Stimulated activated CD4-positive, alpha-beta T cell treated with anti-CD3 and anti-CD28 coated beads, Interleukin-2, amount 100 ng/mL, for 4 hours (primary cell): ENCODE results near the gene AP4E1.
"Not testable (repeated sequence)": the region's sequence is repeated elsewhere in the genome, so short reads cannot be mapped to it uniquely, and the experiment has no call there.

Source experiments
- DNase-seq: peaks from one replicate; pipeline ENCODE4 v3.0.0-alpha.2; 2020; ENCODE audit warnings: low read depth

The AP4E1 gene

GRCh38 chr15:50950745-50951144 is 42.3 kb downstream of the AP4E1 start:
- DNase-seq: not testable (repeated sequence)

GRCh38 chr15:50953302-50953701 is 44.8 kb downstream of the AP4E1 start:
- DNase-seq: no peak

DNA sequence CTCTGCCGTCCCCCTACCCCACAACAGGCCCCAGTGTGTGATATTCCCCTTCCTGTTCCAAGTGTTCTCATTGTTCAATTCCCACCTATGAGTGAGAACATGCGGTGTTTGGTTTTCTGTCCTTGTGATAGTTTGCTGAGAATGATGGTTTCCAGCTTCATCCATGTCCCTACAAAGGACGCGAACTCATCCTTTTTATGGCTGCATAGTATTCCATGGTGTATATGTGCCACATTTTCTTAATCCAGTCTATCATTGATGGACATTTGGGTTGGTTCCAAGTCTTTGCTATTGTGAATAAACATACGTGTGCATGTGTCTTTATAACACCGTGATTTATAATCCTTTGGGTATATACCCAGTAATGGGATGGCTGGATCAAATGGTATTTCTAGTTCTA is 46.4 kb downstream of the AP4E1 start:
- DNase-seq: not testable (repeated sequence)

DNA sequence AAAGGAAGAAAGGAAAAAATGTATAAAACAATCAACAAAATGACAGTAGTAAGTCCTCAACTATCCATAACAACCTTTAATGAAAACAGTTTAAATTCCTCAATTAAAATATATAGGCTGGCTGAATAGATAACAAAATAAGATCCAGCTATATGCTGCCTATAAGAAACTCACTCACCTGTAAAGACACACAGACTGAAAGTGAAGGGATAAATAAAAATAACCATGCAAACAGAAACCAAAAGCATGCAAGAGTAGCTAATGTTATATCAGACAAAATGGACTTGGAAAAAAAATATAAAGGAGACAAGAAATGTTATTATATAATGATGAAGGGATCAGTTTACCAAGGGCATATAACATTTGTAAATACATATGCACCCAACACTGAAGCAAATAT is 51.2 kb downstream of the AP4E1 start:
- no peak for DNase-seq

GRCh38 chr15:50964075-50964474 is 55.6 kb downstream of the AP4E1 start:
- DNase-seq: no peak

GRCh38 chr15:50968353-50968752 is 59.9 kb downstream of the AP4E1 start:
- no peak for DNase-seq

GRCh38 chr15:50970524-50970923 is 62.0 kb downstream of the AP4E1 start:
- no peak for DNase-seq

DNA sequence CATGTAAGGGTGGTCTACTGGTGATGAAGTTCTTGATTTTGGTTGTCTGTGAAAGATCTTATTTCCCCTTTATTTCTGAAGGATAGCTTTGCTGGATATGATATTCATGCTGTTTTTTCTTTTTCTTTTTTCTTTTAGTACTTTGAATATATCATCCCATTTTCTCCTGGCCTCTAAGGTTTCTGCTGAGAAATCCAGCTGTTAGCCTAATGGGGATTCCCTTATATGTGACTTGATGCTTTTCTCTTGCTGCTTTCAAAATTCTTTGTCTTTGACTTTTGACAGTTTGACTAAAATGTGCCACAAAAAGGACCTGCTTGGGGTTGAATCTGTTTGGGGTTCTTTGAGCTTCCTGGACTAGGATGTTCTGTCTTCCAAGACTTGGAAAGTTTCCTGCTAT is 62.6 kb downstream of the AP4E1 start:
- no peak for DNase-seq

GRCh38 chr15:50971542-50971941 is 63.1 kb downstream of the AP4E1 start:
- DNase-seq: no peak

DNA sequence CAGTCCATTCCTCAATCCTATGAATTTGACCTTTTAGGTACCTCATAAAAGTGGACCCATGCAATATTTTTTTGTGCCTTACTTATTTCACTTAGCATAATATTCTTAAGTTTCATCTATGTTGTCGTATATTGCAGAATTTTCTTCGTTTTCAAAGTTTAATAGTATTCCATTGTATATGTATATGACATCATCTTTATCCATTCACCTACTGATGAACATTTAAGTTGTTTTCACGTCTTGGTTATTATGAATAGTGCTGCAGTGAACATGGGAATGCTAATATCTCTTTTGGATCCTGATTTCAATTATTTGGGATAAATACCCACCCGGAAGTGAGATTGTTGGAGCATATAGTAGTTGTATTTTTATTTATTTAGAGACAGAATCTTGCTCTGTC is 65.1 kb downstream of the AP4E1 start:
- DNase-seq: no peak

GRCh38 chr15:50977162-50977561 is 68.7 kb downstream of the AP4E1 start:
- DNase-seq: no peak

- no peak for DNase-seq
Observed at GRCh38 chr15:50978580-50978979, 70.1 kb downstream of the AP4E1 start.

DNA sequence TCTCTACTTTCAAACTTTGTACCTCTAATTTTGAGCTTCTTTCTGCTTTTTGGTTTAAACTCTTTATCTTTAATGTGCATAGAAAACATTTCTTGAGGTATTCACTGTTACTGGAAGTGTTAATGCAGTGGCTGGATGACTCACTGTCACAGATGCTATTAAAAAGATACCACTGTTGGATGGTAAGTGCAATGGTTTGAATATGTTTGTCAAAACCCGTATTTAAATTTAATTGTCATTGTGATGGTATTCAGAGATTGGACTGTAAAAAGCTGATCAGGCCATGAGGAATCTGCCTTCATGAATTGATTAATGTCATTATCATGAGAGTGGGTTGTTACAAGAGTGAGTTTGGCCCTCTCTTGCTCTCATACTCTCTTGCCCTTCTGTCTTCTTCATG is 70.6 kb downstream of the AP4E1 start:
- no peak for DNase-seq

- no peak for DNase-seq
Observed at GRCh38 chr15:50993598-50993997, 85.1 kb downstream of the AP4E1 start.

DNA sequence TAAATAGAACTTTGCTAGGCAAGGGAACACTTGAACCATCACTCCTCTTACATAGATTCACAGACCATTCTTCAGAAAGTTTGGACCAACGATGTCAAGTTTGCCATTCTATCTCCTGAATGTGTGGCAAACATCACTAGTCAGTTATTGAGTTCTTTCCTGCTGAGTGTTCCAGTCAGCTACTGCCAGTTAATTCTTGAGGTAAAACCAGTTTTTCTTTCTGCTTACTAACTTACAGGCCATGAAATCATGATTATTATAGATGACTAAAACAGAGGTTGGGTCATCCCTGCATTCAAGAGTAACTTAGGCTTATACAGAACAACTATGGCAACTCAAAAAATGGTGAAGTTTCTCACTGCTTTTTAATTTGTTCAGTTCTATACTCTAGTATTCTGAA is 88.2 kb downstream of the AP4E1 start:
- DNase-seq: no peak

GRCh38 chr15:50997371-50998051 is 89.0 kb downstream of the AP4E1 start:
- DNase-seq: no peak

DNA sequence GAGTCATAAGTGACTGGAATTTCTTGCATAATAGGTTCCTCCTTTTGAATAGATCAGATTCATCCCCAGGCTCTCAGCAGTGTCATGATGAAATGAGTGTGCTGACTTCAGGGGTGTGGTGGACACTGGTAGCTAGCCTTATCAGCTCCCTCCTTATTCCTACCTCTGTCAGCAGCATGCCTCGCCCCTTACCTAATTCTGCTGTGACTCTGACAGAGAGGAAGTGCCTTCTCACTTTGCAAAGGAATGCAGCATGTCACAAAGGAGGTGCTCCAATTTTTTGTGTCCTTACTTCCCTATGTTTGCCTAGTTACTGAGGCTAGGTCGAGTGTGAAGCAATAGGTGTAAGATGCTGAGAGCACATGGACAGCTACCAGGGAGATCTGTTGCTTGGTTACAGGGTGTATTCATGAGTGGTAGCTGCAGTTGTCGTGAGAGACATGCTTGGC is 95.6 kb downstream of the AP4E1 start:
- DNase-seq: no peak

DNA sequence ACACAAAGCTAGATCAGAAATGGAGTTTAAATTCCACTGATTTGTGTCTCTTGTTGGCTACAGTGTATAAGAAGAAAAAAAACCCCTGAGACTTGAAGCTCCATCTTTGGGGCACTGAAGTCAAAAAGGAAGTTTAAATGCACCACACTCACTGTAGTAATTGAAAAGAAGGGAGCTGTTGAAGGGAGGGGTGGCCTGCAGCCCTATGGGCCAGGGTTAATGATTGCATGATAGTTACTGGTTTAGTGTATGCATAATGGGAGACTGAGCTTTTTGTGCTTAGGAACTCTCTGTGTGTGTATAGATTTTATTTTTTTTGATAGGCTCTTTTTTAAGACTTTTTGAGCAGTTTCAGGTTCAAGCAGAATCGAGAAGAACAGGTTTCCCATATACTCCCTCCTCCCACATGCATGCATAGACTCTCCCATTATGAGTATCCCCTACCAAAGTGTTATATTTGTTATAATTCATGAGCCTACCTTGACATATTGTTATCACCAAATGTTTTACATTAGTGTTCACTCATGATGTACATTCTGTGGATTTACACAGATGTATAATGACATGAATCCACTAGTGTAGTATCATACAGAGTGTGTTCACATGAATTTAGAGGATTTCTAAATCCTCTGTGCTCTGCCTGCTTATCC is 98.0 kb downstream of the AP4E1 start:
- DNase-seq: no peak

DNA sequence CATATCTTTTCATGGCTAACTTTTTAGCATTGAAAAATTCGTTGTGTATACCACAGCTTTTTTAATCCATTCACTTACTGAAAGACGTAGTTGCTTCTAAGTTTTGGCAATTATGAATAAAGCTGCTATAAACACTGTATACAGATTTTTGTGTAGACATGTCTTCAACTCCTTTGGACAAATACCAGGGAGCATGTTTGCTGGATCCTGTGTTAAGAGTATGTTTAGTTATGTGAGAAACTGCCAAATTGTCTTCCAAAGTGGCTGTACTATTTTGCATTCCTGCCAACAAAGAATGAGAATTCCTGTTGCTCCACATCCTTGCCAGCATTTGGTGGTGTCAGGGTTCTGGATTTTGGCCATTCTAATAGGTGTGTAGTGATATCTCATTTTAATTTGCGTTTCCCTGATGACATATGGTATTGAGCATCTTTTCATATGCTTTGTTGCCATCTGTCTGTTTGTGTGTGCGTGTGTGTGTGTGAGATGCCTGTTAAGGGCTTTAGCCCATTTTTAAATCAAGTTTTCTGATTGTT is 98.7 kb downstream of the AP4E1 start:
- DNase-seq: no peak

DNA sequence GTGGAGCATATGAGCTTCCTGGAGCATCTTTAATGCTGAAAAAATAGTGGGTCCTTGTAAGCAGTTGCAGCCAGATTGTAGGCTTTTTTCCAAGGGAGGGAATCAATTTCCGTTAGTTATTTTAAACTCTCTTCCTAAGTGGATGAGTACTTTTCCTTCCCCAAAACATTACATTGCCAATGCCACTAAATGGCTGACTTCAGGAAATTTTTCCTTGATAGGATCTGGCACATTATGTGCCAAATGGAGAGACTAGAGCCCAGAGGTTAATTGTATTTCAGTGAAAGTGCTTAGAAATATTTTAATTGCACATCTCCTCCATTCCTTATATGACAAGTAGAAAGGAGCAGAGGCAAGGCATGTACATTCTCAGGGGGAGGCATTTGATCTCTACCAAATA is 102.7 kb downstream of the AP4E1 start:
- DNase-seq: no peak

DNA sequence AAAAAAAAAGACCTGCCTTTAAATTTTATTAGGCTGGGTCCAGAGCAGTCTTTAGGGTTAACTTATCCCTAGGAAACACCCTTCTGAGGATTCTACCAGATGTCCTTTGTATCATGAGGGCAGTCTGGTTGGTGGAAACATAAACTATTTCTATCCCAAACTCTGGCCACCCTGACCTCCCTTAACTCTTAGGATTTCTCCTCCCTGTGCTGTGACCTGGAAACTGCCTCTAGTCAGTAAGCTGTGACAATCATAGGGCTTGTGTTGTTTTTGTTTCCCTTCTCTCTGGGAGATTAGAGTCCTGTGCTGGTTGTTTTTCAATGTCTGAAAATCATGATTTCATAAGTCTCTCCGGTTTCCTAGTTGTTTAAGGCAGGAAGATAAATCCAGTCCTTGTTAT is 108.1 kb downstream of the AP4E1 start:
- DNase-seq: no peak

DNA sequence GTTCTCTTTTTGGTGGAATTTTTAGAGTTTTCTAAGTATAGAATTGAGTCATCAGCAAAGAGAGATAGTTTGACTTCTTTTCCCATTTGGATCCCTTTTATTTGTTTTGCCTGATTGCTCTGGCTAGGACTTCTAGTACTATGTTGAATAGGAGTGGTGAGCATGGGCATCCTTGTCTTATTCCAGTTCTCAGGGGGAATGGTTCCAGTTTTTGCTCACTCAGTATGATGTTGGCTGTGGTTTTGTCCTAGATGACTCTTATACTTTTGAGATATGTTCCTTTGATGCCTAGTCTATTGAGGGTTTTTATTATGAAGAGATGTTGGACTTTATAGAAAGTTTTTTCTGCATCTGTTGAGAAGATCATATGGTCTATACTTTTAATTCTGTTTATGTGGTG is 113.7 kb downstream of the AP4E1 start:
- no peak for DNase-seq

GRCh38 chr15:51023499-51023898 is 115.0 kb downstream of the AP4E1 start:
- DNase-seq: no peak
